Neural cell (in vitro differentiated cells): Measurements from ENCODE around the gene SPTBN1. TPM values are rescaled to one million over a fixed set of nuclear protein-coding genes. Genes with fewer than 3 reads are reported as not detected.

Source experiments
- H2AFZ ChIP-seq: fragments of 200-600, 300-800 bp; sonication (generic), shearing (Covaris generic); 2 replicates; pipeline ENCODE4 v1.6.0; 2014; ENCODE audit warnings: low read depth, mild to moderate bottlenecking, antibody characterized with exemption, low read length, moderate library complexity
- H3F3A ChIP-seq: fragments of 200-600 bp; shearing (Covaris generic); 2 replicates; pipeline ENCODE4 v1.6.1; 2016; ENCODE audit warnings: mild to moderate bottlenecking, moderate library complexity, mixed read lengths, antibody characterized with exemption, low read length; ENCODE audit not compliant: insufficient read depth, poor library complexity, severe bottlenecking
- H3K27ac ChIP-seq: fragments of 200-600, 300-800 bp; sonication (generic), shearing (Covaris generic); 2 replicates; pipeline ENCODE4 v1.5.1; 2014; ENCODE audit warnings: mild to moderate bottlenecking, low read length, moderate library complexity
- H3K27me3 ChIP-seq: fragments of 300-800, 200-600 bp; sonication (generic), shearing (Covaris generic); 2 replicates; pipeline ENCODE4 v1.6.0; 2014; ENCODE audit warnings: mild to moderate bottlenecking, low read depth, low read length, moderate library complexity; ENCODE audit not compliant: insufficient read depth
- H3K36me3 ChIP-seq: fragments of 300-800, 200-600 bp; sonication (generic), shearing (Covaris generic); 2 replicates; pipeline ENCODE4 v1.5.1; 2014; ENCODE audit warnings: mild to moderate bottlenecking, antibody characterized with exemption, low read length, moderate library complexity; ENCODE audit not compliant: insufficient read depth
- H3K4me2 ChIP-seq: fragments of 300-800, 200-600 bp; sonication (generic), shearing (Covaris generic); 2 replicates; pipeline ENCODE4 v1.6.0; 2014; ENCODE audit warnings: mild to moderate bottlenecking, low read length
- H3K4me3 ChIP-seq: fragments of 300-800, 200-600 bp; sonication (generic), shearing (Covaris generic); 2 replicates; pipeline ENCODE4 v1.5.1; 2014; ENCODE audit warnings: mild to moderate bottlenecking, low read length, moderate library complexity
- H3K79me2 ChIP-seq: fragments of 200-600 bp; shearing (Covaris generic); replicated peaks from 2 replicates; pipeline ENCODE4 v1.6.0; 2014; ENCODE audit warnings: mild to moderate bottlenecking, low read length, moderate library complexity; ENCODE audit not compliant: insufficient read depth
- H3K9ac ChIP-seq: fragments of 300-800, 200-600 bp; sonication (generic), shearing (Covaris generic); 2 replicates; pipeline ENCODE4 v1.6.1; 2016; ENCODE audit warnings: mild to moderate bottlenecking, low read length, mixed read lengths
- H3K9me2 ChIP-seq: fragments of 200-600 bp; shearing (Covaris generic); 2 replicates; pipeline ENCODE4 v1.6.1; 2016; ENCODE audit warnings: mild to moderate bottlenecking, low read length, mixed read lengths; ENCODE audit not compliant: insufficient read depth
- H3K9me3 ChIP-seq: fragments of 200-600, 300-800 bp; sonication (generic), shearing (Covaris generic); 2 replicates; pipeline ENCODE4 v1.6.1; 2016; ENCODE audit warnings: mild to moderate bottlenecking, mixed run types, low read length, moderate library complexity, mixed read lengths
- H4K20me1 ChIP-seq: fragments of 200-600 bp; shearing (Covaris generic); 2 replicates; pipeline ENCODE4 v1.6.1; 2016; ENCODE audit warnings: mild to moderate bottlenecking, mixed run types; ENCODE audit not compliant: insufficient read depth
- EP300 ChIP-seq: fragments of 450-650 bp; conservative IDR thresholded peaks from 2 replicates; pipeline ENCODE4 v1.6.1; 2014; ENCODE audit warnings: antibody characterized with exemption, mild to moderate bottlenecking, moderate library complexity; ENCODE audit not compliant: poor library complexity, severe bottlenecking
- EZH2 ChIP-seq: fragments of 200-600, 300-800 bp; shearing (Covaris generic), sonication (generic); IDR thresholded peaks from 2 replicates; pipeline ENCODE4 v1.6.1; 2014; ENCODE audit warnings: antibody characterized with exemption, low read length, borderline replicate concordance, mild to moderate bottlenecking; ENCODE audit not compliant: insufficient read depth, poor library complexity, severe bottlenecking
- MXI1 ChIP-seq: fragments of 450-650 bp; conservative IDR thresholded peaks from 2 replicates; pipeline ENCODE4 v1.6.1; 2014; ENCODE audit warnings: antibody characterized with exemption, mild to moderate bottlenecking; ENCODE audit not compliant: poor library complexity, severe bottlenecking
- POLR2AphosphoS5 ChIP-seq: IDR thresholded peaks from 2 replicates; pipeline ENCODE4 v1.6.1; 2012
- RAD21 ChIP-seq: fragments of 450-650 bp; conservative IDR thresholded peaks from 2 replicates; pipeline ENCODE4 v1.6.1; 2014; ENCODE audit warnings: antibody characterized with exemption, mild to moderate bottlenecking, moderate library complexity
- REST ChIP-seq: IDR thresholded peaks from 2 replicates; pipeline ENCODE4 v1.6.1; 2012; ENCODE audit warnings: borderline replicate concordance
- SMC3 ChIP-seq: fragments of 450-650 bp; conservative IDR thresholded peaks from 2 replicates; pipeline ENCODE4 v1.6.1; 2014; ENCODE audit warnings: antibody characterized with exemption, mild to moderate bottlenecking, moderate library complexity; ENCODE audit not compliant: poor library complexity
- TAF1 ChIP-seq: IDR thresholded peaks from 2 replicates; pipeline ENCODE4 v1.6.1; 2012; ENCODE audit warnings: low read depth
- polyA plus RNA-seq: library from polyadenylated mRNA; depleted of rRNA; stranded (reverse); fragments of >200 nt; gene quantifications from 2 replicates; pipeline ENCODE4 v1.2.3, GENCODE V29; 2014
- TF ChIP-seq, protein P1 (sequence below): fragments of 450-650 bp; IDR thresholded peaks from 2 replicates; pipeline ENCODE4 v1.5.1; 2014; ENCODE audit warnings: antibody characterized with exemption, mild to moderate bottlenecking, moderate library complexity; ENCODE audit not compliant: poor library complexity, severe bottlenecking

Gene SPTBN1
- polyA plus RNA-seq, 1 donor from 2014 or later: 92.1 TPM

DNA sequence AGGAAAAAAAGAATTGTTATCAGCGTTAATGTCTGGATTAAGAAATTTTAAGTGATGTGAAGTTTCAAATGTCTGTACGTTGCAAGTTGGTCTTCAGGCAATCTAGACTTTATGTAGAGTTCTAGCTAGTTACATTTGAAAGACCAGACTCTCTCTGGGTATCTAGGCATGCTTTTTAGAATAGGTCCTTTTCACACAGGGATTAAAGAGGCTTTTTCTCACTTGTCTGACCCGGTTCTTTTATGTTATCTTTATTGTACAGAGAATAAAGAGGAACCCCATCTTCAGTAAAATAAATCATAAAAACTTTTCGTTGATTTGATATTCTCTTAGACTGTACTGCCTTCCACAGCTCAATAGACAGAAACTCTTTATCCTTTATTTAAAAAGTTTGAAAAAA is 258.9 kb downstream of the SPTBN1 start:
- no peaks in the 10 kb centered on the region for H4K20me1 ChIP-seq
- no peak overlapping the region for H3K9ac ChIP-seq
- H3K9me3 ChIP-seq: no peaks in the 10 kb centered on the region
- no peak for TF ChIP-seq REST
- no peak overlapping the region for H2AFZ ChIP-seq
- H3K36me3 ChIP-seq: no peaks in the 10 kb centered on the region
- H3K4me2 ChIP-seq: no peak overlapping the region
- no peak overlapping the region for H3K4me3 ChIP-seq
- H3K79me2 ChIP-seq: no peaks in the 10 kb centered on the region
- H3F3A ChIP-seq: no peaks in the 10 kb centered on the region
- no peak overlapping the region for H3K27ac ChIP-seq
- H3K9me2 ChIP-seq: no peaks in the 10 kb centered on the region
- no peaks in the 10 kb centered on the region for H3K27me3 ChIP-seq

- Histone ChIP-seq H3K4me2 (no peak overlapping the region), H3K9me2 (no peaks in the 10 kb centered on the region), H2AFZ (no peak overlapping the region), H3K36me3 (no peaks in the 10 kb centered on the region), H3K9me3 (no peaks in the 10 kb centered on the region), H3K79me2 (no peaks in the 10 kb centered on the region), H3K9ac (no peak overlapping the region), H4K20me1 (no peaks in the 10 kb centered on the region), H3K4me3 (no peak overlapping the region), H3K27ac (no peak overlapping the region), H3F3A (no peaks in the 10 kb centered on the region), H3K27me3 (no peaks in the 10 kb centered on the region)
- no peak for TF ChIP-seq EZH2
- no peak for TF ChIP-seq EP300
- no peak for TF ChIP-seq POLR2AphosphoS5
- no peak for TF ChIP-seq REST
- TF ChIP-seq SMC3: no peak
- no peak for TF ChIP-seq RAD21
- TF ChIP-seq, protein P1, sequence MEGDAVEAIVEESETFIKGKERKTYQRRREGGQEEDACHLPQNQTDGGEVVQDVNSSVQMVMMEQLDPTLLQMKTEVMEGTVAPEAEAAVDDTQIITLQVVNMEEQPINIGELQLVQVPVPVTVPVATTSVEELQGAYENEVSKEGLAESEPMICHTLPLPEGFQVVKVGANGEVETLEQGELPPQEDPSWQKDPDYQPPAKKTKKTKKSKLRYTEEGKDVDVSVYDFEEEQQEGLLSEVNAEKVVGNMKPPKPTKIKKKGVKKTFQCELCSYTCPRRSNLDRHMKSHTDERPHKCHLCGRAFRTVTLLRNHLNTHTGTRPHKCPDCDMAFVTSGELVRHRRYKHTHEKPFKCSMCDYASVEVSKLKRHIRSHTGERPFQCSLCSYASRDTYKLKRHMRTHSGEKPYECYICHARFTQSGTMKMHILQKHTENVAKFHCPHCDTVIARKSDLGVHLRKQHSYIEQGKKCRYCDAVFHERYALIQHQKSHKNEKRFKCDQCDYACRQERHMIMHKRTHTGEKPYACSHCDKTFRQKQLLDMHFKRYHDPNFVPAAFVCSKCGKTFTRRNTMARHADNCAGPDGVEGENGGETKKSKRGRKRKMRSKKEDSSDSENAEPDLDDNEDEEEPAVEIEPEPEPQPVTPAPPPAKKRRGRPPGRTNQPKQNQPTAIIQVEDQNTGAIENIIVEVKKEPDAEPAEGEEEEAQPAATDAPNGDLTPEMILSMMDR: no peak
- no peak for TF ChIP-seq MXI1
- TF ChIP-seq TAF1: no peak
These were observed 260.2 kb downstream of the SPTBN1 start for GRCh38 chr2:54716375-54716774.
